GM18511 (cell line): ENCODE data around the gene EXOC4.

Source experiments
- ATAC-seq: cut with Tn5 transposase; IDR thresholded peaks from one replicate; pipeline ENCODE4 v1.9.1; 2021; ENCODE audit warnings: mild to moderate bottlenecking, moderate library complexity; ENCODE audit not compliant: unreplicated experiment

EXOC4 gene

DNA sequence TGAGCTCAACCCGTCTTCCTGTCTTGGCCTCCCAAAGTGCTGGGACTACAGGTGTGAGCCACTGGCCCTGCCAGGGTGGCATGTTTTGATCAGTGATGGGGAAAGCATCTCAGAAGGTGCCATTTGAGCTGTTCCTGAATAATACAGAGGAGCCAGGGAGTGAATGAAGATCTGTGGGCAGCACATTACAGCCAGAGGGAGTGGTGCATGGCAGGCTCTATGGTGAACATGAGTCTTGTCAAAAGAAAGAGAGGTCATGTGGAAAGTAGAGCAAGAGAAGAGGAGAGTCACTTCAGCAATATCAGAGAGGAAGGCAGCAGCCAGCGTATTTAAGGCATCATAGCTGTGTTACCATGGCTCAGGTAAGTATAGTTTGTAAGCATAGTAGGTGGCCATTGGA is 598.5 kb downstream of the EXOC4 start:
- ATAC-seq = no peak

DNA sequence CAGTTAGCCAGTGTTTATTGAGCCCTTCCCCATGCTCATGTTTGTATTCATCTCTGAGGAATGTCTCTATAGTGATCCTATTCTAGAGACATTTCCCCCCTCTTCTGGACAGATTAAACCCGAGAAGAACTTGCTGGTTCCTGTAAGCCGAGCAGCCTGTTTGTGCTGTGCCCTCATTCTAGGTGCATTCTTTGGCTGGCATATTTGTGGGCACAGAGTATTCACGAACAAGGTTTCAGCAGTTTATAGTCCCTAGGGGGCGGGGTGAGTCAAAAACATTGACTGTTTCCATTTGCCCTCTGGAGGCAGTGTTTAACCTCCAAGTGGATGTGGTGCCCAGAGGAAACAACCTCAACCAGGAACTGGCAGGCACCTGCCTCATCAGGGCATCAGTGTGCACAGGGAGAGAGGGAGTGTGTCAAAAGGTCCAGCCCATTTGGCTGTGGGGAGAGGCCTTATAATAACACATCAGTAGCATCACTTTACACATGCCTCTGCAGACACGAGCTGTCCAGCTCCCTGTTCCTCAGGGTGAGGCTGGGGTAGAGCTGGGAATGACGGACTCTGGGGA is 600.9 kb downstream of the EXOC4 start:
- ATAC-seq = peak; percentile 91

DNA sequence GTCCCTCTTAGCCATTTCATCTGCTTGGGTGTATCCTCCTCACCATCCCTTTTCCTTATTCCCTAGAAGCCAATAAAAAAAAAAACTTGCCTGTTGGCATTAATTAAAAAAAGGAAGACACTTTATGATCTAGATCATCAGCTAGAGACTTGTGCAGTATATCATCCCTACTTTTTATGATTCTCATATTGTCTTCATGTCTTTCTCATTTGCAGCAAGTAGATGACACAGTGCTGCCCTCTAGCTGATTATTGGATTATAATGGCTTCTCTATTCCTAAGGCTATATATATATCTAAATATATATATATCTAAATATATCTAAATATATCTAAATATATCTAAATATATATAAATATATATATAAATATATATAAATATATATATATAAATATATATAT is 601.9 kb downstream of the EXOC4 start:
- no peak for ATAC-seq

DNA sequence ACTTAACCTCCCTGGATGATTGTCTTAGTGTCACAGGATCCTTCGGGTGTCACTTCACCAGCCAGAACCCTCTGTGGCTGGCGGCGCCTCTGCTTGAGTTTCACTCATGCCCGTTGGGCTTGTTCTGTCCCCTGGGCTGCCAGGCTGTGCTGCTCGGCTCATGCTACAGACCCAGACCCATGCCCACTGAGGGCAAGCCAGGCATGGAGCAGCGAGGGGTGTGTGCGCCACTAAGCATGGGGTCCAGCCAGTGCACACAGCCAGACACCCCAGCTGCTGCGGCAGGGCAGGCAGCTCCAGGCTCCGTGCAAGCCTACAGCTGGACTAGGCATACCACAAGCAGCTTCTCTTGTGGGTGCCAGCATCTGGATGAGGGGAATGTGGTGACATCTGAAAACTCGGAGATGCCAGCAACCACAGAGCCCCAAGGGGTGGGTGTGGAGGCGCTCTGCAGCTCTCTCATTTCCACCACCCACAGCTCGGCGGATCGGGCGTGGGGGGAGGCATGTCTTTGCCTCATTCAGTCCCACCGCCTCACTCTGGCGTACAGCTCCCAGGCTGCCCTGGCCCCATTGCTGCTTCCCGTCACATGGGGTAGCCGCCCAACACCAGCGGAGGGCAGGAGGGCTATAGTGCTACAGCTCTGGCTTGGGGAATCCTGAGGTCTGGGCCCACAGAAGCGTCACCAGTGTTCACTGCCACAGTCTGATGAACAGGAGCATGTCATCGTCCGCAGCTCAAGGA is 604.7 kb downstream of the EXOC4 start:
- ATAC-seq = no peak

DNA sequence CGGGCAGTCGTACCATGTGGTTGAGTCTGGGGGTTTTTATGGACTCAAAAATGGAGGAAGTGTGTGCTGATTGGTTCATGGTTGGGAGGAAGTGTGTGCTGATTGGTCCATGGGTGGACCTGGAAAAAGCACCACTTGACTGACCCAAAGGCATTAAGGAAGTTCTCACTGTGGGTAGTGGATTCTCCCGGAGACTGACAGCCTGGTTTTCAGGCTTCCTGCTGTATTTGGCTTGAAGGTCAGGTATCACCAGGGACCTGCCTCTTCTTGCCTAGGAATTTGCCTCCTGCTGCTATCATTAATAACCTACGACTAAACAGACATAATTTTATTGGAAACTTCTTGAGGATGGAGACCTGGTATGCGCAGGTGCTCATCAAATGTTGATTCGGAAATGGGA is 605.4 kb downstream of the EXOC4 start:
- ATAC-seq = no peak

DNA sequence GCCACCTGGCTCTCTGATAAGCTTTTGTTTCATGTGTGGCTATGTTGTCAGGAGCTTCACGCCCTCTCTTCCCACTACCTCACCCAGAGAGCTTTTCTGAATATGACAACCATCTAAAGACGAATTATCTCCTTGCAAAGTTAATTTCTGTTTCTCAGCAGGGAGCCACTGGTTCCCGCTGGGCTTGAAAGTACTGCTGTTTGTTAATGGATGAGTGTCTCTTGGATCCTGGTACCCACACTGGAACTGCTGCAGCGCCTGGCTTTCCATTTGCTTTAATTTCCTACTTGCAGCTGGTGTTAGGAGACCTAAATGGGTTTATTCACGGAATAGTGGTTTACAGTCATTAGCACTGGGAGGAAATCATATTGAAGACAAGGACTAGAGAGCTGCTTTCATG is 606.4 kb downstream of the EXOC4 start:
- ATAC-seq = no peak

DNA sequence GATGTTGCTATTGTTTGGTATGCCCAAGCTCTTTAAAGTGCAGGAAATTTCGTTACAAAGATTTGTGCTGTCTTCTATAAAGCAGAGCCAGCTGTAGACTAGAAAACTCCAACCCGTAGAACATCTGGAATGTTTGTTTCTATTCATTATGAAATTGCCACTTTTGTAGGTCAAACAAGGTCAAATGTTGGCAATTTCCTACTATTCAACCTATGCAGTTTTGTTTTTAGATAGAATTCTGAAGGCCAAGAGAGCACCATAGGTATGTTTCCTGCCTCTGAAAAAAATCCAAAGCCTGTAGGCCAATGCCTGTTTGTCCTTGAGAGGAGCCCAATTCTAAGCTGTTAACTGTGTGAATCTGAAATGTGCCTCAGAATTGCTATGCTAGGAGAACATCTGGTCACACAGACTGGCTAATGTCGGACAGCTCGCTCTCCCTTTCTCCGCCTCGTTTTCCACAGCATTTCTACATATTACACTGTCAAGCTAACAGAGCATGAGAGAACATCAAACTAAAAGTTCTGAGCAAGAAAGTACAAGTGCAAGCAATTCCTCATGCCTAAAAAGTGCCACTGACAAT is 607.1 kb downstream of the EXOC4 start:
- no peak for ATAC-seq

DNA sequence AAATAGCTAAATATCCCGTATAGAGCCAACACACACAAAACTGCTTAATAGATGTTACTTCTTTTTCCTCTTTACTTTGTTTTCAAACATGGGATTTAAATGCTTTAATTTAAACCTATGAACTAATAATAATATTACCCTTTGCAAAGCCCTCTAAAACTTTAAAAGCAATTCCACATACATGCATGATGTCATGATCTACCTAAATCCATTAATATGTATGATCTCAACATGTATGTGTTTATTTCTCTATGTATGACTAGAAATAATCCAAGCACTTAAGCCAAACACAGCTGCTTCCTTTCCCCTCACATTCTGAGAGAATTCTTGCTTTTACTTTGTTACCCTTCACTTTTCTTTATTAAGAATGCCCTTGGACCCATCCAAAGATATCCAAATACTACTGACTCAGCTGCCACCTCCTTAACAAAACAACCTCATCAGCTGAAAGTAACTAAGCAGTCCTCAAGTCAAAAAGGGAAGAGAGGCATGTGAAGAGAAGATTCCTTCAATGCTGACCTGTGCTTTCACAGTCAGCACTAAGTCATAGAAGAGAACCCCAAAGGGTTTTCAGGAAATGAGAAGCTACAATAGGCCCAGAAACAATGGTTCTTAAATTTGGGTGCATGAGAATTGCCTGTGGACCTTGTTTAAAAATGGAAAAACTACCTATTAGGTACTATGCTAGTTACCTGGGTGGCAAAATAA is 607.9 kb downstream of the EXOC4 start:
- no peak for ATAC-seq

DNA sequence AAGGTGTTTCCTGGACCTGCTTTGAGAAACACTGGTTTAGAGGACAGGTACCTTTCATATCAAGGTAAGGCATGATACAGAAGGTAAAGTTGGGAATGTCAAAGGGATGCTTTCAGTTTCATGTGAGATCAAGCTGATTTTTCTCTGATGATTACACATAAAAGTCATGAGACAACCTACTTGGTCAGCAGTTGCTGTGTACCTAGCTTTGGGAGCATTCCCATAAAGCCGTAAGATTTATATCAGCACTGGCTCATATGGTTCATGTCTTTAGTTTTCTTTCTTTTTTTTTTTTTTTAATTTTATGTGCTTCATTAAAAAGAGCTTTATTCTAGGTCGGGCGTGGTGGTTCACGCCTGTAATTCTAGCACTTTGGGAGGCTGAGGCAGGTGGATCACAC is 609.0 kb downstream of the EXOC4 start:
- ATAC-seq = no peak

DNA sequence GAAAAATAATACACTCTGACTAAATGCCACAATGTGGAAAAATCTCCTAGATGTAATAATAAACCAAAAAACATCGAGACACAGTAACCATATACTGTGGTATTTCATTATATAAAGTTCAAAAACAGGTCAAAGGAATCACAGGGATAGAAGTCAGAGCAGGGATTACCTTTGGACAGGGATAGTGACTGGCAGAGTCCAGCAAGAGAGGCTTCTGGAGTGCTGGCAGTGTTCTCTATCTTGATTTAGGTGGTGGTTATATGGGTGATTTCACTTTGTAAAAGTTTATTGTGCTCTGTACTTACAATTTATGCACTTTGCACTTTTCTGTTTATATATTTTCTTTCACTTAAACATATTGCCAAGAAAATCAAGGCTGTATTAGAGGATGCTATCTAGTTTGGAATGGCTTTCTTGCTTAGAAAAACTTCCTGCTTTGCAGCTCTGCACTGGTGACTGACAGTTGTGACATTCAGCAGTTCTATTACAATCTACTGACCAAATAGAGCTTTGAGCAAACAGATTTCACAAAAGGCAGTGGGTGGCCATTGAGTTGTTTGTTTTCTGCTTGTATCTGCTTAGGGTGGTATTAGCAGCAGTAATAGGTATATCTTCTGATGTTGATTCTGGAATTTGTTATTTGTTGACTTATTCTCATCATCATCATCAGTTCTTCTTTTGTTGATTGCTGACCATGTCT is 610.6 kb downstream of the EXOC4 start:
- ATAC-seq = no peak

DNA sequence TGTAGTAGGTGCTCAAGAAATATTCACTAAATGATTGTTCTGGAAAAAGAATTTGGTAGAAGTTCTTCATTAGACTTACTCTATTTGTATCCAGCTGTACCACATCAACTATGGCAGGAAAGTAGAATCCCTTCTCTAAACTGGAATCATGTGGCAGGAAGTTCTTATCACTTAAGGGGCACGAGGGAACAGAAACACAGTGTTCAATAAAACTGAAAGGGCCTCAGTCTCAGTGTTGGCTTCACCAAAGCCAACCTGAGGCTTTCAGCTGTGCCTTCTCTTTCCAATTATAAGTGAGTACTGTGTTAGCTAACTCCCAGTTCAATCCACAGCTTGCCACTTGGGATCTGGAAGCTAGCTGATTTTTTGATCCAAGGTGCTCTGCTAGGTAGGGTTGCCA is 616.7 kb downstream of the EXOC4 start:
- no peak for ATAC-seq

DNA sequence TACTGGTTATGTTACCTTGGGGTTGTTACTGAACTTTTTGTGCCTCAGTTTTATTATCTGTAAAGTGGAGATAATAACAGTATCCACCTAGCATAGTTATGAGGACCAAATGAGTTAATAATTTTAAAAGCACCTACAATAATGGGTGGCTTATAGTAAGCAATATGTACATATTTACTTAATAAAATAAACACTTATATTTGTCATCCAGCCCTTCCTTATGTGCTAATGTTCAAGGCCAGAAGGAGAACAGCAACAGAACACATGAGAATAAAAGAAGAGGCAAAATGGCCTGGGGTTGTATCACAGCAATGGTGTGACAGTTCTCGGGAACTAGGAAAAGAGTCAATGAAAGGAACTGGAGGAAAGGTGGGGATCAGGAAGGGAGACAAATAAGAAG is 618.9 kb downstream of the EXOC4 start:
- ATAC-seq = no peak

DNA sequence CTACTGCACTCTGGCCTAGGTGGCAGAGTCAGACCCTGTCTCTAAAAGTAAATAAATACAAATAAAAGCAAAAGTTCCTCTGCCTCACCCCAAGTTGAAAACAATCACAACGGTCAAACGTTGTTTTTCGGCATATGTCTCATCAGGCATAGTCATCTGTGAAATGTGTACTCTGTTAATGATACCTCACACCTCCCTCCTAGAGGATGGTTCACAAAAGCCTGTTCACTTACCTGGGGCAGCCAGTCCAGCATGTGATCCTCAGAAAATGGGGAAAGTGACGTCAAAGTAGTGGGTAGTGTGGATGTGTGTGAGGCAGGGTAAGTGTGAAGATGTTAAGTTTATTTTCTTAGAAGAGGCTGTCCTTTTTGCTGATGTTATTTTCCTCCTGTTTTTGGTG is 620.3 kb downstream of the EXOC4 start:
- ATAC-seq = no peak

DNA sequence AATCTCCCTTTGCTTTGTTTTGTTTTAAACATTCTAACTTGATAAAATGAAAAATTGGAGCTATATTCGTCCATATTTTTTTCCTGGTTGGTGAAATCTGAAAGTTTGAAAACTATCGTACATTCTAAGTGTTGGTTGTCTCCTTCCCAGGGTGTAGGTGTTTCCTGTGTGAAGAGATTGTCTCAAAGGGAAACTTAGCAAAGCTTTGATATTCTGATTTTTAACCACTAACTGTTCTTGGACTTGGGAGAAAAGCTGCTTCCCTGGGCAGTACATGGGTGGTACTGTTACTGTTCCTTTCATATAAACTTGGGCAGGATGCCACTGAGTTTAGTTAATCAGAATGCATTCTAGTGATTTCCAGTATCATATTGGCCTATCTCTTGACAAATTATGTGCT is 620.8 kb downstream of the EXOC4 start:
- ATAC-seq = no peak

DNA sequence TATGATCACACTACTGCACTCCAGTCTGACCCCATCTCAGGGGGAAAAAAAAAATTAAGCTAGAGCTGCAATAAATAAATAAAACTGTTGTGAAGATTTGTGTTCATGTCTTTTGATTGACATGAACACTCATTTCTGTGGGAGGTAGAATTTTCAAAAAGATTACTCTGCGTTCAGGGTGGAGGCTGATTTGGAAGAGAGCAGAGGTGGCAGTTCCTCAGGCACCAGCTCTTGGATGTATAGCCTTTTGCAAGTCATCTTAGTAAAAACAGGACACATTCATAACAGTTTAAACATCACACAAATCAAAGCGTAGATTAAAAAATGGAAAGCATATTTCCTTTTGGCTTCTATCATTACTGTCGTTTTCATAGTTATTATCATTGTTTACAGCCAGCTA is 630.7 kb downstream of the EXOC4 start:
- no peak for ATAC-seq

DNA sequence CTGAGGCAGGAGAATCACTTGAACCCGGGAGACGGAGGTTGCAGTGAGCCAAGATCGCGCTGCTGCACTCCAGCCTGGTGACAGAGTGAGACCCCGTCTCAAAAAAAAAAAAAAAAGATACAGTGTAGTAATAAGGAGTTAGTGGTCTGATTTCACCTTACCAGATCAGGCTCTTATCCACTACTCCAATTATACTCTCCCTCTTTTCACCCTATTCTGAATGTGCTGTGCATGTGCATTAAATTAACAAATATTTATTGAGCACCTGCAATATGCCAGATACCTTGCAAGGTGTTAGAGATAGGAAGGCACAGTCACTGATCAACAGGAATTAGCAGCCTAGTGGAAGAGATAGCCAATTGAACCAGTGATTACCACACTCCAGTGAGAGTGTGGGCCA is 632.3 kb downstream of the EXOC4 start:
- no peak for ATAC-seq

DNA sequence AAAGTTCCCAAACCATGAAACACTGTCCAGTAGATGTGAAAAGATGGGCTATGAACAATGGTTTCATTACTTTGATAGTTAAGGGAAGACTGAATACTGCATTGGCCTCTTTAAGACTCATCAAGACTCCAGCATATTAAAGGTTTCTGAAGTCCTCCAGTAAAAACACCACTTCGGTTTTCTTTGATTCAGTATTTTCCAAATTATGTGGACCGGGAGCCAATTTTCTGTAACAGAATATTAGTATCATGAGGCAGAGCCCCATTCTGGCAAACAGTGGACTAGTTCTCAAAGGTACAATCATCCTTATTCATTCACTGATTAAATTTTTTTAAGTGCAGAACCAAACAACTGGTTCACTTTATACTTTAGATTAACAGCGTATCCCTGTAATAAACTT is 633.2 kb downstream of the EXOC4 start:
- ATAC-seq = no peak

DNA sequence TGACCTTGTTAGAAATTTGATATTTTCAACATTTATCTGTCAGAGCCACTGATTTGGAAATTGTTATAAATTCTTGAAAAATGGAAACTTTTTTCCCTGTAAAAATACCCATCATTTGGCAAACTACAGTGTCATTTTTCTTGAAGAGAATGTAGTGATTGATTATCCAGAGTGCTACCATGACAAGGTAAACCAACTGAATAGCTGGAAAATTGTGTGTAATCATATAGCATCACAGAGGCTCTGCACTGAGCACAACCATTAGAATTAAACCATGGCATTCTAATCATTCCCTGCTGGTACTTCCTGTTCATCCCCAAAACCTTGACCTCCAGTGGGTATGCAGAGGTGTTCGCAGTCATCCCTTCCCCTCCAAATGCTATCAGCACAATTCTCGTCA is 633.9 kb downstream of the EXOC4 start:
- ATAC-seq = no peak

DNA sequence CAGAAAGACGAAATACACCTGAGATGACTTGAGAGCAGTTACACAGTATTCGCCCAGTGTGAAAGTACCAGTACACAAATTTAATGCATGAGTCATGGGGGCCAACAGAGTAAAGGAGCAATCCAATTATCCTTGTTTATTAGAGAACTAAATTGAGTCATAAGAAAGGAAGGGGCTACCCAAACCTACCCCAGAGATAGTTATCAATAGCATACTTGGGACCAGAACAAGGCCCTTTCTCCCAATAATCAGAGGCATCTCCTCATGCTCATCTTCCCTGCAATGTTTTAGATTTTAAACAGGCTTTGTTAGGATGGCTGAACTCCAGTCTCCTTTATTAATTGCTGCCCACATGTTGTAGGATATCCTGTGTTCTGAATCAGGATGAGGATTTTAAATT is 634.6 kb downstream of the EXOC4 start:
- ATAC-seq = no peak

DNA sequence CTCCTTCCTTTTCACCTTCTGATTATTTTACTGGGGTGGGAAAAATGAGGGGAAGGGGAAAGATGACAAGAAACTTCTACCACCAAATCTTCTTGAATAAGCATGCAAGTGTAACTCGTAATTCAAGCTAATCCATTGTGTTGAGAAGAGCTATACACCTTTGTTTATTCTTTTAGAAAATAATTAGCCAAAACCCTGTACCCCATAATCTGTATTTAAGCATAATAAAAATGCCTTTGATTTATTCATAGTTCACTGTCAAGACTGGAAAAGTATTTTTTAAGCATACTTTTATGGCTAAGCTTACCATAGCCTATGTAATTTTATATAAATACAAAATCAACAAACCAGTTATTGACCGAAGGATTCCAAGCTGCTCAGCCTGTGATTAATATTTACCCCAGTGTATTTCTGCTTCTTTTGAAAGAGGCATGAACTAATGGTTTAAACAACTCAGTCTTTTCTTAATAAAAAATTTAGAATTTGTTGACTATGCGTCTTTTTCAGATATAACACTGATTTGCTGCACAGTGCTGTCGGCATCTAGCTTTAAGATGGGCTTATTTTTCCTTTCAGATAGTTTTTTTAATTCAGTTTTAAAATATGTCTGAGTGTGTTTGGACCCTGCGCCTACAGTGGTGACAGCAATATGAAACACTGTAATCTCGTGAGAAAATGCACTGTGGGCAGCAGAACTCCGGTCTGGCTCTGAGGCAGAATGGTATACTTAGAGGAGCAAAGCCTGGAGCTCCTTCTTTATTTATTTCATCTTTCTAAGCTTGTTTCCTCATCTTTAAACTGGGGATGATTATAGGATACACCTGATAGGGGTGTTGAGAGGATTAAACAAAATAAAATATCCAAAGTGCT is 635.4 kb downstream of the EXOC4 start:
- no peak for ATAC-seq
